ENCODE data around the gene HIRA.

The HIRA gene

GRCh38 chr22:19376247-19376646, 55.3 kb downstream of the HIRA start:
- no peaks in the 10 kb centered on the region for H3K4me1 ChIP-seq (ENCODE audit: control insufficient read depth, low read length)
- H3K4me2 ChIP-seq (ENCODE audit: low read length), result no peak overlapping the region
- H3F3A ChIP-seq (ENCODE audit: control insufficient read depth, insufficient read depth), result no peaks in the 10 kb centered on the region
- H3K79me2 ChIP-seq (ENCODE audit: control insufficient read depth, low read length), result no peaks in the 10 kb centered on the region
- H3K9me2 ChIP-seq (replicated peaks; ENCODE audit: control insufficient read depth, low read length), result no peaks in the 10 kb centered on the region
- H3K36me3 ChIP-seq (ENCODE audit: control insufficient read depth, low read length), result peaks cover 76% of the 10 kb centered on the region
- no peak overlapping the region for H3K4me3 ChIP-seq (ENCODE audit: low read length)
- no peaks in the 10 kb centered on the region for H3K27me3 ChIP-seq (ENCODE audit: control insufficient read depth, low read length)
- no peaks in the 10 kb centered on the region for H3K9me3 ChIP-seq (ENCODE audit: control insufficient read depth, insufficient read depth, low read length)
- no peaks in the 10 kb centered on the region for H4K20me1 ChIP-seq (ENCODE audit: control insufficient read depth, insufficient read depth, low read depth, low read length)
- TF ChIP-seq CTCF (IDR thresholded peaks at IDR 0.05; ENCODE audit: low read depth, low read length, poor library complexity, severe bottlenecking), result no peak
- no peak for TF ChIP-seq EZH2phosphoT487 (IDR thresholded peaks at IDR 0.05; ENCODE audit: borderline replicate concordance, low read length)
- no peak overlapping the region for H3K27ac ChIP-seq (ENCODE audit: low read depth, low read length)

DNA sequence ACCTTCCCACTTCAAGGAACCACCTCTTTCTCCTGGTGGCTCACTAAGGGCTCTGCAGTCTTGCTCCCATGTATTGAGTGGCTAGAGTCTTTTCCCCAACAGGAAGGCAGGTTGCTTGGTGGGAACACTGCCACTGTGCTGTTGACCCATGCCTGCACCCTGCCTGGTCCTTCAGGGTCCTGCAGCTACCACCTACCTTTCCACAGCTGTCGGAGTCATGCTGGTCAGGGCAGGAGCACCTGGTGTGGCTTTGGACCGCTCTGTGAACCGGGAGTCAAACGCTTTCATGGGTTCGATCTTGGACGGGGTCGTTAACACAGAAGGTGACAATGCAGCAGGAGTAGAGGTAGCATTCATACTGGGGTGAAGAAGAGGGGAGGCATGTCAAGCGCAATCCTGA, 56.1 kb downstream of the HIRA start:
- no peak overlapping the region for H3K4me2 ChIP-seq (ENCODE audit: low read length)
- TF ChIP-seq CTCF (IDR thresholded peaks at IDR 0.05; ENCODE audit: low read depth, low read length, poor library complexity, severe bottlenecking) (no peak), EZH2phosphoT487 (IDR thresholded peaks at IDR 0.05; ENCODE audit: borderline replicate concordance, low read length) (no peak)
- H3K9me3 ChIP-seq (ENCODE audit: control insufficient read depth, insufficient read depth, low read length), result no peaks in the 10 kb centered on the region
- H3K4me1 ChIP-seq (ENCODE audit: control insufficient read depth, low read length), result no peaks in the 10 kb centered on the region
- H3K36me3 ChIP-seq (ENCODE audit: control insufficient read depth, low read length), result peaks cover 76% of the 10 kb centered on the region
- H3F3A ChIP-seq (ENCODE audit: control insufficient read depth, insufficient read depth), result no peaks in the 10 kb centered on the region
- no peaks in the 10 kb centered on the region for H3K27me3 ChIP-seq (ENCODE audit: control insufficient read depth, low read length)
- H4K20me1 ChIP-seq (ENCODE audit: control insufficient read depth, insufficient read depth, low read depth, low read length), result no peaks in the 10 kb centered on the region
- no peaks in the 10 kb centered on the region for H3K9me2 ChIP-seq (replicated peaks; ENCODE audit: control insufficient read depth, low read length)
- H3K79me2 ChIP-seq (ENCODE audit: control insufficient read depth, low read length), result no peaks in the 10 kb centered on the region
- H3K4me3 ChIP-seq (ENCODE audit: low read length), result no peak overlapping the region
- H3K27ac ChIP-seq (ENCODE audit: low read depth, low read length), result no peak overlapping the region

GRCh38 chr22:19374410-19374809, 57.1 kb downstream of the HIRA start:
- no peak overlapping the region for H3K4me2 ChIP-seq (ENCODE audit: low read length)
- no peak for TF ChIP-seq CTCF (IDR thresholded peaks at IDR 0.05; ENCODE audit: low read depth, low read length, poor library complexity, severe bottlenecking)
- TF ChIP-seq EZH2phosphoT487 (IDR thresholded peaks at IDR 0.05; ENCODE audit: borderline replicate concordance, low read length), result no peak
- no peak overlapping the region for H3K27ac ChIP-seq (ENCODE audit: low read depth, low read length)
- peaks cover 79% of the 10 kb centered on the region for H3K36me3 ChIP-seq (ENCODE audit: control insufficient read depth, low read length)
- H4K20me1 ChIP-seq (ENCODE audit: control insufficient read depth, insufficient read depth, low read depth, low read length), result no peaks in the 10 kb centered on the region
- no peak overlapping the region for H3K4me3 ChIP-seq (ENCODE audit: low read length)
- no peaks in the 10 kb centered on the region for H3K9me2 ChIP-seq (replicated peaks; ENCODE audit: control insufficient read depth, low read length)
- no peaks in the 10 kb centered on the region for H3K27me3 ChIP-seq (ENCODE audit: control insufficient read depth, low read length)
- H3K4me1 ChIP-seq (ENCODE audit: control insufficient read depth, low read length), result no peaks in the 10 kb centered on the region
- H3K9me3 ChIP-seq (ENCODE audit: control insufficient read depth, insufficient read depth, low read length), result no peaks in the 10 kb centered on the region
- no peaks in the 10 kb centered on the region for H3F3A ChIP-seq (ENCODE audit: control insufficient read depth, insufficient read depth)
- no peaks in the 10 kb centered on the region for H3K79me2 ChIP-seq (ENCODE audit: control insufficient read depth, low read length)

DNA sequence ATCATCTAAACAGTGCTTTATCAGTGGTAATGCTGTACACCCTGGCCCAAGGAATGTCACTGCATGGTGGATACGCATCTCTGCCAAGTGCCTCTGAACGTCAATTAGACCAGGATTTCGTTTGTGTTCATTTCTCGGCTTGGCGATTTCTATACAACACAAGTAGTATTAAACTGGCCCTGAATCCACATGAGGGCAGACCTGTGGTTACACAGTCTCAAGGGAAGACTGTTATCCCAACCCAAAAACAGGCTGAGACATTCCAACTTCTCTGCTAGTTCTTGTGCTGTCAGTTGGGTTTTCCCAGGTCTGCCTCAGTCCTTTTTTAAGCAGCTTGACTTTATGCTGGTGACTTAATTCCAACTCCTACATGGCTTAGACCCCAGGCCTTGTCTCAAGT, 58.1 kb downstream of the HIRA start:
- Histone ChIP-seq H3K9me2 (replicated peaks; ENCODE audit: control insufficient read depth, low read length) (no peaks in the 10 kb centered on the region), H4K20me1 (ENCODE audit: control insufficient read depth, insufficient read depth, low read depth, low read length) (no peaks in the 10 kb centered on the region), H3K4me1 (ENCODE audit: control insufficient read depth, low read length) (no peaks in the 10 kb centered on the region), H3K36me3 (ENCODE audit: control insufficient read depth, low read length) (peaks cover 85% of the 10 kb centered on the region), H3K4me2 (ENCODE audit: low read length) (no peak overlapping the region), H3K27ac (ENCODE audit: low read depth, low read length) (no peak overlapping the region), H3K4me3 (ENCODE audit: low read length) (no peak overlapping the region), H3K79me2 (ENCODE audit: control insufficient read depth, low read length) (no peaks in the 10 kb centered on the region), H3K27me3 (ENCODE audit: control insufficient read depth, low read length) (no peaks in the 10 kb centered on the region), H3K9me3 (ENCODE audit: control insufficient read depth, insufficient read depth, low read length) (no peaks in the 10 kb centered on the region), H3F3A (ENCODE audit: control insufficient read depth, insufficient read depth) (no peaks in the 10 kb centered on the region)
- no peak for TF ChIP-seq EZH2phosphoT487 (IDR thresholded peaks at IDR 0.05; ENCODE audit: borderline replicate concordance, low read length)
- no peak for TF ChIP-seq CTCF (IDR thresholded peaks at IDR 0.05; ENCODE audit: low read depth, low read length, poor library complexity, severe bottlenecking)

All from DOHH2 (cell line).